HepG2 (cell line): ENCODE data around the gene RING1. TPM values are rescaled to one million over a fixed set of nuclear protein-coding genes. Genes with fewer than 3 reads are reported as not detected.

Source experiments
- HDAC6 ChIP-seq: fragments of 200-600 bp; sonication (generic); IDR thresholded peaks from 2 replicates; pipeline ENCODE4 v1.7.0; 2017; ENCODE audit warnings: mild to moderate bottlenecking, antibody characterized with exemption, low read length, low read depth
- RORA ChIP-seq: sonication (generic); formaldehyde crosslinking; IDR thresholded peaks from 2 replicates; pipeline ENCODE4 v1.5.0; 2020; ENCODE audit warnings: mild to moderate bottlenecking, missing genetic modification reagents, moderate library complexity
- SMAD3 ChIP-seq: sonication (generic); formaldehyde crosslinking; IDR thresholded peaks from 2 replicates; pipeline ENCODE4 v1.4.0; 2020; ENCODE audit warnings: missing genetic modification reagents
- ZNF709 ChIP-seq: sonication (generic); formaldehyde crosslinking; IDR thresholded peaks from 2 replicates; pipeline ENCODE4 v1.5.0; 2020; ENCODE audit warnings: mild to moderate bottlenecking, missing genetic modification reagents
- ZNF782 ChIP-seq: sonication (generic); formaldehyde crosslinking; IDR thresholded peaks from 2 replicates; pipeline ENCODE4 v1.4.0; 2020; ENCODE audit warnings: missing genetic modification reagents, mild to moderate bottlenecking, borderline replicate concordance
- polyA plus RNA-seq, 8 experiments: library from polyadenylated mRNA; depleted of rRNA in 3 of 8; stranded (reverse) in 7 of 8; unstranded in 1 of 8; fragments of >200 nt; fragmentation: Illumina TruSeq in 4 of 8; extraction: Trizol in 4 of 8; gene quantifications; 2 replicates each; pipeline versions ENCODE4 v1.2.1 to v1.2.3, GENCODE V29; 2011 to 2016; ENCODE audit warnings: low read depth in 4 of 8, missing spikeins in 1 of 8, mixed read lengths in 1 of 8; ENCODE audit not compliant: insufficient read depth in 1 of 8
- total RNA-seq, 5 experiments: library from RNA; depleted of rRNA; stranded (reverse); fragments of >200 nt; fragmentation: Illumina TruSeq; extraction: Trizol; gene quantifications; 2 replicates each; pipeline ENCODE4 v1.2.3, GENCODE V29; 2016; ENCODE audit warnings: low read depth in 1 of 5
- TF ChIP-seq, protein P1 (sequence below): sonication (generic); formaldehyde crosslinking; IDR thresholded peaks from 2 replicates; pipeline ENCODE4 v1.4.0; 2020; ENCODE audit warnings: missing genetic modification reagents
- TF ChIP-seq, protein P2 (sequence below): sonication (generic); IDR thresholded peaks from 2 replicates; pipeline ENCODE4 v1.6.1; 2016; ENCODE audit warnings: low read depth, borderline replicate concordance
- TF ChIP-seq, protein P3 (sequence below): sonication (generic); formaldehyde crosslinking; IDR thresholded peaks from 2 replicates; pipeline ENCODE4 v1.9.0; 2021; ENCODE audit warnings: mild to moderate bottlenecking, missing genetic modification reagents
- TF ChIP-seq, protein P4 (sequence below): sonication (generic); formaldehyde crosslinking; IDR thresholded peaks from 2 replicates; pipeline ENCODE4 v1.5.1; 2020; ENCODE audit warnings: mild to moderate bottlenecking, missing genetic modification reagents, moderate library complexity
- TF ChIP-seq, protein P5 (sequence below): sonication (generic); formaldehyde crosslinking; IDR thresholded peaks from 2 replicates; pipeline ENCODE4 v1.4.0; 2020; ENCODE audit warnings: mild to moderate bottlenecking, missing genetic modification reagents
- TF ChIP-seq, protein P6 (sequence below): IDR thresholded peaks from 2 replicates; pipeline ENCODE4 v1.6.1; 2016

RING1 gene
- total and polyA plus RNA-seq, 2 of the 13 experiments (the other 11 are each of a cell fraction or from before 2014, with no cell fraction given) = 23.9 to 33.6 TPM

DNA sequence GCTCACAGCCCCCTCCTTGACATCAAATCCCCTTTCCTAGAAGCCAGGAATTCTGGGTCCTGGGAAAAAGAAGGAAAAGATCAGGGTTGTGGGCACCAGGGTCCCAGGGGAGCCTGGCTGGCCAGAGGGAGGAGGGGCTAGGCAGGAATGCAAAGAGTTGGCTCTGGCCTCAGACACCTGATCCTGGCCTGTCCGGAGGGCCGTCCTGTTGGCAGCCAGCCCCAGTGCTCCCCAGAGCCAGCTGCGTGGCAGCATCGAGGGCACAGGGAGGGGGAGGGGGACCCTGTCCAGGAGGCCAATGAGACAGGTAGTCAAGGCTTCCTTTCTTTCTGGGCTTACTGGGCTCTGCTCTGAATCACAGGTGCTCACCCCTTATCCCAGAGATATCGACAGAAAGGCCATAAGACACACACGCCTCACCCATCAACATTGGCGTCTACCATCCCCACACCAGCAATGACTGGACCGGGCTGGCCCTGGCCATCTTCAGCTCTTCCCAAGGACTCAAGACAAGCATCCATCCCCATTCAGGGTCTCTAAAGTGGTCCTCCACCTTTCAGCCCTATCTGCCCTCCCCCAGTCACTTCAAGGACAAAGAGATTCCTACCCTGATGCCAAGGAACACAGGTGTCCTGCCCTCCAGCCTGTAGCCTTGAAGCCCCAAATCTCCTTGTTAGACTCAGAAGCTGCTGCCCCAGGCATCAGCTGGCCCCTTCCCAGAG lies 16.8 kb upstream of the RING1 start (continued):
- TF ChIP-seq, protein P1, sequence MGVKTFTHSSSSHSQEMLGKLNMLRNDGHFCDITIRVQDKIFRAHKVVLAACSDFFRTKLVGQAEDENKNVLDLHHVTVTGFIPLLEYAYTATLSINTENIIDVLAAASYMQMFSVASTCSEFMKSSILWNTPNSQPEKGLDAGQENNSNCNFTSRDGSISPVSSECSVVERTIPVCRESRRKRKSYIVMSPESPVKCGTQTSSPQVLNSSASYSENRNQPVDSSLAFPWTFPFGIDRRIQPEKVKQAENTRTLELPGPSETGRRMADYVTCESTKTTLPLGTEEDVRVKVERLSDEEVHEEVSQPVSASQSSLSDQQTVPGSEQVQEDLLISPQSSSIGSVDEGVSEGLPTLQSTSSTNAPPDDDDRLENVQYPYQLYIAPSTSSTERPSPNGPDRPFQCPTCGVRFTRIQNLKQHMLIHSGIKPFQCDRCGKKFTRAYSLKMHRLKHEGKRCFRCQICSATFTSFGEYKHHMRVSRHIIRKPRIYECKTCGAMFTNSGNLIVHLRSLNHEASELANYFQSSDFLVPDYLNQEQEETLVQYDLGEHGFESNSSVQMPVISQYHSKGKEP (CRISPR knock-in tag) = no peak
- no peak for TF ChIP-seq ZNF782 (CRISPR knock-in tag)
- no peak for TF ChIP-seq ZNF709 (CRISPR knock-in tag)
- no peak for TF ChIP-seq SMAD3 (CRISPR knock-in tag)
- no peak for TF ChIP-seq HDAC6
- TF ChIP-seq, protein P2, sequence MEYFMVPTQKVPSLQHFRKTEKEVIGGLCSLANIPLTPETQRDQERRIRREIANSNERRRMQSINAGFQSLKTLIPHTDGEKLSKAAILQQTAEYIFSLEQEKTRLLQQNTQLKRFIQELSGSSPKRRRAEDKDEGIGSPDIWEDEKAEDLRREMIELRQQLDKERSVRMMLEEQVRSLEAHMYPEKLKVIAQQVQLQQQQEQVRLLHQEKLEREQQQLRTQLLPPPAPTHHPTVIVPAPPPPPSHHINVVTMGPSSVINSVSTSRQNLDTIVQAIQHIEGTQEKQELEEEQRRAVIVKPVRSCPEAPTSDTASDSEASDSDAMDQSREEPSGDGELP = peak; percentile 36; the same call in 1 of the 2 replicates
- TF ChIP-seq, protein P3, sequence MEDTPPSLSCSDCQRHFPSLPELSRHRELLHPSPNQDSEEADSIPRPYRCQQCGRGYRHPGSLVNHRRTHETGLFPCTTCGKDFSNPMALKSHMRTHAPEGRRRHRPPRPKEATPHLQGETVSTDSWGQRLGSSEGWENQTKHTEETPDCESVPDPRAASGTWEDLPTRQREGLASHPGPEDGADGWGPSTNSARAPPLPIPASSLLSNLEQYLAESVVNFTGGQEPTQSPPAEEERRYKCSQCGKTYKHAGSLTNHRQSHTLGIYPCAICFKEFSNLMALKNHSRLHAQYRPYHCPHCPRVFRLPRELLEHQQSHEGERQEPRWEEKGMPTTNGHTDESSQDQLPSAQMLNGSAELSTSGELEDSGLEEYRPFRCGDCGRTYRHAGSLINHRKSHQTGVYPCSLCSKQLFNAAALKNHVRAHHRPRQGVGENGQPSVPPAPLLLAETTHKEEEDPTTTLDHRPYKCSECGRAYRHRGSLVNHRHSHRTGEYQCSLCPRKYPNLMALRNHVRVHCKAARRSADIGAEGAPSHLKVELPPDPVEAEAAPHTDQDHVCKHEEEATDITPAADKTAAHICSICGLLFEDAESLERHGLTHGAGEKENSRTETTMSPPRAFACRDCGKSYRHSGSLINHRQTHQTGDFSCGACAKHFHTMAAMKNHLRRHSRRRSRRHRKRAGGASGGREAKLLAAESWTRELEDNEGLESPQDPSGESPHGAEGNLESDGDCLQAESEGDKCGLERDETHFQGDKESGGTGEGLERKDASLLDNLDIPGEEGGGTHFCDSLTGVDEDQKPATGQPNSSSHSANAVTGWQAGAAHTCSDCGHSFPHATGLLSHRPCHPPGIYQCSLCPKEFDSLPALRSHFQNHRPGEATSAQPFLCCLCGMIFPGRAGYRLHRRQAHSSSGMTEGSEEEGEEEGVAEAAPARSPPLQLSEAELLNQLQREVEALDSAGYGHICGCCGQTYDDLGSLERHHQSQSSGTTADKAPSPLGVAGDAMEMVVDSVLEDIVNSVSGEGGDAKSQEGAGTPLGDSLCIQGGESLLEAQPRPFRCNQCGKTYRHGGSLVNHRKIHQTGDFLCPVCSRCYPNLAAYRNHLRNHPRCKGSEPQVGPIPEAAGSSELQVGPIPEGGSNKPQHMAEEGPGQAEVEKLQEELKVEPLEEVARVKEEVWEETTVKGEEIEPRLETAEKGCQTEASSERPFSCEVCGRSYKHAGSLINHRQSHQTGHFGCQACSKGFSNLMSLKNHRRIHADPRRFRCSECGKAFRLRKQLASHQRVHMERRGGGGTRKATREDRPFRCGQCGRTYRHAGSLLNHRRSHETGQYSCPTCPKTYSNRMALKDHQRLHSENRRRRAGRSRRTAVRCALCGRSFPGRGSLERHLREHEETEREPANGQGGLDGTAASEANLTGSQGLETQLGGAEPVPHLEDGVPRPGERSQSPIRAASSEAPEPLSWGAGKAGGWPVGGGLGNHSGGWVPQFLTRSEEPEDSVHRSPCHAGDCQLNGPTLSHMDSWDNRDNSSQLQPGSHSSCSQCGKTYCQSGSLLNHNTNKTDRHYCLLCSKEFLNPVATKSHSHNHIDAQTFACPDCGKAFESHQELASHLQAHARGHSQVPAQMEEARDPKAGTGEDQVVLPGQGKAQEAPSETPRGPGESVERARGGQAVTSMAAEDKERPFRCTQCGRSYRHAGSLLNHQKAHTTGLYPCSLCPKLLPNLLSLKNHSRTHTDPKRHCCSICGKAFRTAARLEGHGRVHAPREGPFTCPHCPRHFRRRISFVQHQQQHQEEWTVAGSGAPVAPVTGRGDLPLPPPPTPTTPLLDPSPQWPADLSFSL = no peak
- TF ChIP-seq, protein P4, sequence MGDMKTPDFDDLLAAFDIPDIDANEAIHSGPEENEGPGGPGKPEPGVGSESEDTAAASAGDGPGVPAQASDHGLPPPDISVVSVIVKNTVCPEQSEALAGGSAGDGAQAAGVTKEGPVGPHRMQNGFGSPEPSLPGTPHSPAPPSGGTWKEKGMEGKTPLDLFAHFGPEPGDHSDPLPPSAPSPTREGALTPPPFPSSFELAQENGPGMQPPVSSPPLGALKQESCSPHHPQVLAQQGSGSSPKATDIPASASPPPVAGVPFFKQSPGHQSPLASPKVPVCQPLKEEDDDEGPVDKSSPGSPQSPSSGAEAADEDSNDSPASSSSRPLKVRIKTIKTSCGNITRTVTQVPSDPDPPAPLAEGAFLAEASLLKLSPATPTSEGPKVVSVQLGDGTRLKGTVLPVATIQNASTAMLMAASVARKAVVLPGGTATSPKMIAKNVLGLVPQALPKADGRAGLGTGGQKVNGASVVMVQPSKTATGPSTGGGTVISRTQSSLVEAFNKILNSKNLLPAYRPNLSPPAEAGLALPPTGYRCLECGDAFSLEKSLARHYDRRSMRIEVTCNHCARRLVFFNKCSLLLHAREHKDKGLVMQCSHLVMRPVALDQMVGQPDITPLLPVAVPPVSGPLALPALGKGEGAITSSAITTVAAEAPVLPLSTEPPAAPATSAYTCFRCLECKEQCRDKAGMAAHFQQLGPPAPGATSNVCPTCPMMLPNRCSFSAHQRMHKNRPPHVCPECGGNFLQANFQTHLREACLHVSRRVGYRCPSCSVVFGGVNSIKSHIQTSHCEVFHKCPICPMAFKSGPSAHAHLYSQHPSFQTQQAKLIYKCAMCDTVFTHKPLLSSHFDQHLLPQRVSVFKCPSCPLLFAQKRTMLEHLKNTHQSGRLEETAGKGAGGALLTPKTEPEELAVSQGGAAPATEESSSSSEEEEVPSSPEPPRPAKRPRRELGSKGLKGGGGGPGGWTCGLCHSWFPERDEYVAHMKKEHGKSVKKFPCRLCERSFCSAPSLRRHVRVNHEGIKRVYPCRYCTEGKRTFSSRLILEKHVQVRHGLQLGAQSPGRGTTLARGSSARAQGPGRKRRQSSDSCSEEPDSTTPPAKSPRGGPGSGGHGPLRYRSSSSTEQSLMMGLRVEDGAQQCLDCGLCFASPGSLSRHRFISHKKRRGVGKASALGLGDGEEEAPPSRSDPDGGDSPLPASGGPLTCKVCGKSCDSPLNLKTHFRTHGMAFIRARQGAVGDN = peak; percentile 35; the same call in 1 of the 2 replicates
- TF ChIP-seq, protein P5, sequence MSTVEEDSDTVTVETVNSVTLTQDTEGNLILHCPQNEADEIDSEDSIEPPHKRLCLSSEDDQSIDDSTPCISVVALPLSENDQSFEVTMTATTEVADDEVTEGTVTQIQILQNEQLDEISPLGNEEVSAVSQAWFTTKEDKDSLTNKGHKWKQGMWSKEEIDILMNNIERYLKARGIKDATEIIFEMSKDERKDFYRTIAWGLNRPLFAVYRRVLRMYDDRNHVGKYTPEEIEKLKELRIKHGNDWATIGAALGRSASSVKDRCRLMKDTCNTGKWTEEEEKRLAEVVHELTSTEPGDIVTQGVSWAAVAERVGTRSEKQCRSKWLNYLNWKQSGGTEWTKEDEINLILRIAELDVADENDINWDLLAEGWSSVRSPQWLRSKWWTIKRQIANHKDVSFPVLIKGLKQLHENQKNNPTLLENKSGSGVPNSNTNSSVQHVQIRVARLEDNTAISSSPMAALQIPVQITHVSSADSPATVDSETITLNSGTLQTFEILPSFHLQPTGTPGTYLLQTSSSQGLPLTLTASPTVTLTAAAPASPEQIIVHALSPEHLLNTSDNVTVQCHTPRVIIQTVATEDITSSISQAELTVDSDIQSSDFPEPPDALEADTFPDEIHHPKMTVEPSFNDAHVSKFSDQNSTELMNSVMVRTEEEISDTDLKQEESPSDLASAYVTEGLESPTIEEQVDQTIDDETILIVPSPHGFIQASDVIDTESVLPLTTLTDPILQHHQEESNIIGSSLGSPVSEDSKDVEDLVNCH (CRISPR knock-in tag) = no peak
- TF ChIP-seq, protein P6, sequence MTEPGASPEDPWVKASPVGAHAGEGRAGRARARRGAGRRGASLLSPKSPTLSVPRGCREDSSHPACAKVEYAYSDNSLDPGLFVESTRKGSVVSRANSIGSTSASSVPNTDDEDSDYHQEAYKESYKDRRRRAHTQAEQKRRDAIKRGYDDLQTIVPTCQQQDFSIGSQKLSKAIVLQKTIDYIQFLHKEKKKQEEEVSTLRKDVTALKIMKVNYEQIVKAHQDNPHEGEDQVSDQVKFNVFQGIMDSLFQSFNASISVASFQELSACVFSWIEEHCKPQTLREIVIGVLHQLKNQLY (CRISPR knock-in tag) = no peak
- no peak for TF ChIP-seq RORA (CRISPR knock-in tag)
